Caco-2 (cell line): Measurements from ENCODE around the gene CACNA1C. TPM values are rescaled to one million over a fixed set of nuclear protein-coding genes. Genes with fewer than 3 reads are reported as not detected.

Source experiments
- BruUV-seq: library from RNA; stranded (reverse); fragments of 400-500 nt; replicated peaks from 2 replicates; lab custom pipeline; 2021; lab: Mats Ljungman, UMichigan
- CTCF ChIA-PET: fragments of 300-600 bp; sonication (Branson Sonifier 250); formaldehyde crosslinking; loops from one replicate; lab custom pipeline; 2022; ENCODE audit warnings: antibody characterized with exemption; lab: Charles Lee
- POLR2A ChIA-PET: fragments of 300-600 bp; sonication (Branson Sonifier 250); formaldehyde crosslinking; loops from one replicate; lab custom pipeline; 2022; ENCODE audit warnings: antibody characterized with exemption; lab: Charles Lee
- DNase-seq, 2 experiments: peaks; one replicate each; pipeline versions ENCODE4 v3.0.0 to v3.0.0-alpha.2; 2020 to 2022
- H3K27me3 ChIP-seq: replicated peaks from 2 replicates; pipeline ENCODE4 v1.6.0; 2011; ENCODE audit warnings: low read length; ENCODE audit not compliant: control insufficient read depth, insufficient read depth
- H3K36me3 ChIP-seq: 2 replicates; pipeline ENCODE4 v1.5.1; 2011; ENCODE audit warnings: low read length; ENCODE audit not compliant: control insufficient read depth, insufficient read depth
- H3K4me1 ChIP-seq: fragments of 250-450 bp; sonication (Bioruptor Pico); 2 replicates; pipeline ENCODE4 v1.5.1; 2020; ENCODE audit warnings: mild to moderate bottlenecking
- H3K4me3 ChIP-seq: 2 replicates; pipeline ENCODE4 v1.5.1; 2011; ENCODE audit warnings: low read depth, mild to moderate bottlenecking, control low read depth, low read length
- H3K9me3 ChIP-seq: fragments of 250-450 bp; sonication (Bioruptor Pico); 2 replicates; pipeline ENCODE4 v1.5.1; 2020; ENCODE audit warnings: mild to moderate bottlenecking, moderate library complexity
- H3K27ac Mint-ChIP-seq: one replicate; pipeline ENCODE4 v1.8.0; 2022; ENCODE audit warnings: mixed read lengths; ENCODE audit not compliant: unreplicated experiment
- H3K27me3 Mint-ChIP-seq: one replicate; pipeline ENCODE4 v1.8.0; 2022; ENCODE audit warnings: mixed read lengths; ENCODE audit not compliant: insufficient read depth, unreplicated experiment
- H3K36me3 Mint-ChIP-seq: one replicate; pipeline ENCODE4 v1.8.0; 2022; ENCODE audit warnings: mild to moderate bottlenecking, mixed read lengths; ENCODE audit not compliant: insufficient read depth, unreplicated experiment
- H3K4me1 Mint-ChIP-seq: one replicate; pipeline ENCODE4 v1.8.0; 2022; ENCODE audit warnings: low read depth, mixed read lengths; ENCODE audit not compliant: unreplicated experiment
- H3K4me3 Mint-ChIP-seq: one replicate; pipeline ENCODE4 v1.8.0; 2022; ENCODE audit warnings: mild to moderate bottlenecking, moderate library complexity, mixed read lengths; ENCODE audit not compliant: unreplicated experiment
- H3K9me3 Mint-ChIP-seq: one replicate; pipeline ENCODE4 v1.8.0; 2022; ENCODE audit warnings: mixed read lengths; ENCODE audit not compliant: unreplicated experiment
- CTCF ChIP-seq, 2 experiments: fragments of 200-600 bp in 1 of 2; IDR thresholded peaks; 1 replicate in 1 of 2; 2 replicates in 1 of 2; pipeline versions ENCODE4 v1.5.1 to v1.8.0; 2011 to 2022; ENCODE audit warnings: antibody characterized with exemption in 1 of 2, control low read depth in 1 of 2, inconsistent platforms in 1 of 2, low read depth in 1 of 2, low read length in 1 of 2, mild to moderate bottlenecking in 1 of 2, moderate library complexity in 1 of 2; ENCODE audit not compliant: insufficient read depth in 1 of 2, severe bottlenecking in 1 of 2, unreplicated experiment in 1 of 2
- intact Hi-C: fragments of 100-400 bp; cut with micrococcal nuclease; formaldehyde crosslinking; loops from one replicate; pipeline ENCODE4 v1.10.0; 2022; ENCODE audit not compliant: unreplicated experiment
- total RNA-seq: library from RNA; stranded (reverse); gene quantifications from 2 replicates; pipeline ENCODE4 v1.2.3, GENCODE V29; 2022

The CACNA1C gene
- total RNA-seq, 1 experiment from 2014 or later = not detected

DNA sequence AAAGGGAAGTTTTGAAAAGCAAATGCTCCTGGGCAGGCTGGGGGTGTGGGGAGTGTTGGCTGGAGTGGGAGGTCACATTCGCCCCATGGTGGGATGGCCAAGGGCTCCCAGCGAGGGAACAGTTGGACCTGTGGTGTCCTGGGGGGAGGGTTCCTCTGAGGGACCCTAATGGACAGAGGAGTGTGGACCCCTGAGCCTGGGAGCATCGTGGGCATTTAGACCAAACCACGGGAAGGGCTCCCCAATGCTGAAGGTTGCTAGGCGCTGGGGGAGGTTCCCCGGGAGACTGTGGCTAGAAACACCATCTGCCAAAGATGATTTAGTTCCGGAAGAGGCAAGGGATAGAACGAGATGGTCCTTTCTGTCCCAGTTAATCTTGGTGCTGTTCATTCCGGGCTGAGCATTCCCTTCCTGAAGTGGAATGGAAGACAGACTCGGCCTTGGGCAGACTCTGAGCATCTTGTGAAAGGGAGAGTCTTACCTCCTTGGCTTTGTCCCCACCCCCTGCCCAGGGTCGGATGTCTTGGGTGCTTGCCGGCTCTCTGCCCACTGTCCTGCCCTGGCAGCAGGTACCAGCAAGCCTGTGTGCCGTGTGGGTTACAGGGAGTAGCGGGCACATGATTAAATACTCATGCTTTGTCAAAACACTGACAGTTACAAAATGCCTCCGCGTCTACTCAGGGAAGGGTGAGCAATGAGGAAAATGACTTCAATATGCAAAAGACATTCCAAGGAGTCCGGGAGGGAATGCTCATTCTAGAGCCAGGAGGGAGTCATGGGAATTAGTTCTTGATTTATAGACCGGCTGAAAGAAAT is 215.9 kb downstream of the CACNA1C start:
- peak in 1 of 2 experiments; percentile 26 for DNase-seq
- H3K4me1 Mint-ChIP-seq = peaks cover 10% of the 10 kb centered on the region
- CTCF ChIA-PET = interaction anchor here (0.6 kb wide), 1 partner anchor 211 kb away, joined by 3 read pairs; no protein-coding TSS in a partner anchor
- H3K36me3 ChIP-seq = no peaks in the 10 kb centered on the region
- BruUV-seq = no TSS peak
- no peak overlapping the region for H3K4me3 Mint-ChIP-seq
- TF ChIP-seq CTCF (IDR thresholded peaks at IDR 0.05; ENCODE audit: insufficient read depth in 1 of 2, low read depth in 1 of 2, low read length in 1 of 2, severe bottlenecking in 1 of 2, unreplicated experiment in 1 of 2) = no peak
- H3K27me3 Mint-ChIP-seq = peaks cover 4% of the 10 kb centered on the region
- no peaks in the 10 kb centered on the region for H3K27me3 ChIP-seq
- no peaks in the 10 kb centered on the region for H3K36me3 Mint-ChIP-seq
- no peak overlapping the region for H3K27ac Mint-ChIP-seq
- intact Hi-C loops = no loop called here
- POLR2A ChIA-PET = no interaction called here
- no peaks in the 10 kb centered on the region for H3K9me3 Mint-ChIP-seq
- H3K9me3 ChIP-seq = no peaks in the 10 kb centered on the region
- H3K4me1 ChIP-seq = peaks cover 16% of the 10 kb centered on the region
- H3K4me3 ChIP-seq = no peak overlapping the region

GRCh38 chr12:2270846-2271245 is 218.1 kb downstream of the CACNA1C start:
- DNase-seq = peak in 1 of 2 experiments; percentile 29
- H3K27me3 ChIP-seq = no peaks in the 10 kb centered on the region
- ChIA-PET POLR2A (no interaction called here), CTCF (no interaction called here)
- H3K9me3 ChIP-seq = no peaks in the 10 kb centered on the region
- no peaks in the 10 kb centered on the region for H3K9me3 Mint-ChIP-seq
- BruUV-seq = no TSS peak
- no peaks in the 10 kb centered on the region for H3K36me3 ChIP-seq
- peaks cover 12% of the 10 kb centered on the region for H3K27me3 Mint-ChIP-seq
- H3K4me1 ChIP-seq = peaks cover 10% of the 10 kb centered on the region
- H3K4me1 Mint-ChIP-seq = peaks cover 10% of the 10 kb centered on the region
- TF ChIP-seq CTCF (IDR thresholded peaks at IDR 0.05; ENCODE audit: insufficient read depth in 1 of 2, low read depth in 1 of 2, low read length in 1 of 2, severe bottlenecking in 1 of 2, unreplicated experiment in 1 of 2) = no peak
- H3K4me3 ChIP-seq = no peak overlapping the region
- no peak overlapping the region for H3K4me3 Mint-ChIP-seq
- no peak overlapping the region for H3K27ac Mint-ChIP-seq
- intact Hi-C loops = no loop called here
- no peaks in the 10 kb centered on the region for H3K36me3 Mint-ChIP-seq

DNA sequence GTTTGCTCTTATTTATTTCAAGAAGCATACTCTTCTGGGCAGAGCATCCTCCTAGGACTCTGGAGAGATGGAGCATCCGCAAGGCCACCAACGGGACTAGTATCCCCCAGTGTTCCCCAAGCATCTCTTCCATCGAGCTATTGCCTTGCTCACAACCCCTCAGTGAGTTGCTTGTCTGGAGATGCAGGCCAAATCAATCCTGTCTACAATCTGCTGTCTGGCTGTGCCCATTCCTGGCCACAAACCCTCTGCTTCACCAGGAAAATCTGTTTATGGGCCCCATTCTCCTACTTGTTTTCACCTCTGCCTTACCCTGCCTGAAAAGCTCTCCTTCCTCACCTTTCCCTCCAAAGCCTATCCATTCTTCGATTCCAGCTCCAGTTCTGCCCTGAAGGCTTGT is 219.2 kb downstream of the CACNA1C start:
- no peaks in the 10 kb centered on the region for H3K27me3 ChIP-seq
- intact Hi-C loops = no loop called here

More for the DNA sequence above, 219.2 kb downstream of the CACNA1C start:
- POLR2A ChIA-PET = no interaction called here
- Mint-ChIP-seq H3K27me3 (peaks cover 16% of the 10 kb centered on the region), H3K9me3 (no peaks in the 10 kb centered on the region), H3K4me3 (no peak overlapping the region), H3K36me3 (no peaks in the 10 kb centered on the region), H3K4me1 (peaks cover 2% of the 10 kb centered on the region), H3K27ac (no peak overlapping the region)
- Histone ChIP-seq H3K9me3 (no peaks in the 10 kb centered on the region), H3K4me1 (peaks cover 5% of the 10 kb centered on the region; the same call in 1 of the 2 replicates), H3K36me3 (no peaks in the 10 kb centered on the region), H3K4me3 (no peak overlapping the region)
- TF ChIP-seq CTCF (IDR thresholded peaks at IDR 0.05; ENCODE audit: insufficient read depth in 1 of 2, low read depth in 1 of 2, low read length in 1 of 2, severe bottlenecking in 1 of 2, unreplicated experiment in 1 of 2) = no peak
- CTCF ChIA-PET = interaction anchor here (0.6 kb wide), 1 partner anchor 402 kb away, joined by 3 read pairs; no protein-coding TSS in a partner anchor
- no TSS peak for BruUV-seq
- no peak for DNase-seq
